CD14-positive monocyte (primary cell): ENCODE results near the gene ZNF622. TPM values are rescaled to one million over a fixed set of nuclear protein-coding genes. Genes with fewer than 3 reads are reported as not detected.
A peak's percentile ranks its signal among the peaks of the same experiment; 100 is the strongest.
"Not testable (repeated sequence)": the region's sequence is repeated elsewhere in the genome, so short reads cannot be mapped to it uniquely, and the experiment has no call there.

Experiments used
- DNase-seq, 3 donors: peaks; one replicate each; pipeline ENCODE4 v3.0.0-alpha.2; 2011 to 2022
- H2AFZ ChIP-seq: 2 replicates; pipeline ENCODE4 v1.6.0; 2012; ENCODE audit warnings: mild to moderate bottlenecking, low read depth, low read length, inconsistent platforms; ENCODE audit not compliant: insufficient read depth, poor library complexity, severe bottlenecking
- H3K27ac ChIP-seq, 2 donors: 1 replicate in 1 of 2; 2 replicates in 1 of 2; pipeline ENCODE4 v1.5.1; 2012 to 2013; ENCODE audit warnings: low read length in 2 of 2, control low read depth in 1 of 2, inconsistent platforms in 1 of 2, low read depth in 1 of 2, mild to moderate bottlenecking in 1 of 2
- H3K27me3 ChIP-seq, 2 donors: one replicate each; pipeline versions ENCODE4 v1.6.0 to v1.6.1; 2011 to 2013; ENCODE audit warnings: low read length in 2 of 2; ENCODE audit not compliant: control insufficient read depth in 2 of 2, insufficient read depth in 2 of 2
- H3K36me3 ChIP-seq, 2 donors: replicated peaks in 1 of 2; 1 replicate in 1 of 2; 2 replicates in 1 of 2; pipeline versions ENCODE4 v1.5.1 to v1.6.1; 2012 to 2013; ENCODE audit warnings: low read length in 2 of 2, control low read depth in 1 of 2, inconsistent platforms in 1 of 2, mild to moderate bottlenecking in 1 of 2; ENCODE audit not compliant: insufficient read depth in 2 of 2, control insufficient read depth in 1 of 2
- H3K4me1 ChIP-seq, 2 donors: 1 replicate in 1 of 2; 2 replicates in 1 of 2; pipeline versions ENCODE4 v1.5.1 to v1.6.1; 2012 to 2013; ENCODE audit warnings: low read length in 2 of 2, control low read depth in 1 of 2, inconsistent platforms in 1 of 2, mild to moderate bottlenecking in 1 of 2, moderate library complexity in 1 of 2; ENCODE audit not compliant: insufficient read depth in 2 of 2, control insufficient read depth in 1 of 2
- H3K4me2 ChIP-seq: replicated peaks from 2 replicates; pipeline ENCODE3; 2012; ENCODE audit warnings: low read length, moderate library complexity, mild to moderate bottlenecking; ENCODE audit not compliant: poor library complexity, severe bottlenecking; ENCODE audit errors: extremely low read depth
- H3K4me3 ChIP-seq, 3 experiments: fragments of 200-600 bp in 1 of 3; sonication (generic) in 1 of 3; replicated peaks in 1 of 3; 1 replicate in 2 of 3; 2 replicates in 1 of 3; pipeline ENCODE4 v1.5.1; 2011 to 2013; ENCODE audit warnings: low read length in 3 of 3, mild to moderate bottlenecking in 3 of 3, control low read depth in 2 of 3, low read depth in 2 of 3, inconsistent platforms in 1 of 3, moderate library complexity in 1 of 3
- H3K79me2 ChIP-seq: 2 replicates; pipeline ENCODE4 v1.6.0; 2012; ENCODE audit warnings: mild to moderate bottlenecking, control low read depth, inconsistent platforms, low read length, moderate library complexity; ENCODE audit not compliant: insufficient read depth
- H3K9ac ChIP-seq: 2 replicates; pipeline ENCODE4 v1.6.0; 2017; ENCODE audit warnings: low read length, mild to moderate bottlenecking; ENCODE audit not compliant: insufficient read depth, poor library complexity, severe bottlenecking
- H3K9me3 ChIP-seq, 2 donors: replicated peaks in 1 of 2; 1 replicate in 1 of 2; 2 replicates in 1 of 2; pipeline versions ENCODE4 v1.5.1 to v1.6.1; 2012 to 2013; ENCODE audit warnings: low read length in 2 of 2, control low read depth in 1 of 2; ENCODE audit not compliant: control insufficient read depth in 1 of 2, insufficient read depth in 1 of 2
- H4K20me1 ChIP-seq: 2 replicates; pipeline ENCODE4 v1.6.0; 2012; ENCODE audit warnings: mild to moderate bottlenecking, low read length, control low read depth, moderate library complexity; ENCODE audit not compliant: insufficient read depth
- H3K27ac Mint-ChIP-seq, 7 donors: one replicate each; pipeline ENCODE4 v1.8.0; 2020; ENCODE audit warnings: mild to moderate bottlenecking in 7 of 7, mixed read lengths in 7 of 7, moderate library complexity in 6 of 7, inconsistent platforms in 2 of 7
- H3K27me3 Mint-ChIP-seq, 3 donors: one replicate each; pipeline ENCODE4 v1.8.0; 2021 to 2022; ENCODE audit warnings: low read depth in 3 of 3, mild to moderate bottlenecking in 3 of 3, mixed read lengths in 3 of 3, moderate library complexity in 3 of 3, inconsistent platforms in 1 of 3
- H3K36me3 Mint-ChIP-seq, 2 donors: one replicate each; pipeline ENCODE4 v1.8.0; 2020; ENCODE audit warnings: mixed read lengths in 2 of 2, inconsistent platforms in 1 of 2, mild to moderate bottlenecking in 1 of 2
- H3K4me1 Mint-ChIP-seq: one replicate; pipeline ENCODE4 v1.8.0; 2020; ENCODE audit warnings: mild to moderate bottlenecking, mixed read lengths
- H3K4me3 Mint-ChIP-seq, 2 donors: one replicate each; pipeline ENCODE4 v1.8.0; 2020; ENCODE audit warnings: mild to moderate bottlenecking in 2 of 2, mixed read lengths in 2 of 2, moderate library complexity in 1 of 2
- H3K9me3 Mint-ChIP-seq, 7 donors: one replicate each; pipeline ENCODE4 v1.8.0; 2020 to 2022; ENCODE audit warnings: mixed read lengths in 7 of 7, mild to moderate bottlenecking in 6 of 7, moderate library complexity in 6 of 7, inconsistent platforms in 2 of 7
- WGBS: methylation state at CpG from one replicate; pipeline ENCODE4 v1.1.5; 2013; ENCODE audit warnings: missing lambda C conversion rate; ENCODE audit not compliant: insufficient coverage; 5-methylcytosine and 5-hydroxymethylcytosine counted together
- intact Hi-C, 2 donors: fragments of 100-400 bp; cut with micrococcal nuclease; formaldehyde crosslinking; loops; one replicate each; pipeline versions ENCODE4 v1.15.0 to v1.15.1; 2023
- polyA plus RNA-seq, 3 donors: library from polyadenylated mRNA; depleted of rRNA in 1 of 3; unstranded in 2 of 3; stranded (reverse) in 1 of 3; fragments of 300-500 nt in 2 of 3; fragments of >200 nt in 1 of 3; fragmentation: Illumina TruSeq in 2 of 3; gene quantifications; 1 replicate in 2 of 3; 2 replicates in 1 of 3; pipeline ENCODE4 v1.2.3, GENCODE V29; 2012 to 2021
- TF ChIP-seq, protein P1 (sequence below): fragments of 200-600 bp; IDR thresholded peaks from one replicate; pipeline ENCODE4 v1.8.0; 2022; ENCODE audit warnings: antibody characterized with exemption, mild to moderate bottlenecking

Gene ZNF622
- polyA plus RNA-seq, 3 donors: 6.1 to 30.1 (median 25.8) TPM

DNA sequence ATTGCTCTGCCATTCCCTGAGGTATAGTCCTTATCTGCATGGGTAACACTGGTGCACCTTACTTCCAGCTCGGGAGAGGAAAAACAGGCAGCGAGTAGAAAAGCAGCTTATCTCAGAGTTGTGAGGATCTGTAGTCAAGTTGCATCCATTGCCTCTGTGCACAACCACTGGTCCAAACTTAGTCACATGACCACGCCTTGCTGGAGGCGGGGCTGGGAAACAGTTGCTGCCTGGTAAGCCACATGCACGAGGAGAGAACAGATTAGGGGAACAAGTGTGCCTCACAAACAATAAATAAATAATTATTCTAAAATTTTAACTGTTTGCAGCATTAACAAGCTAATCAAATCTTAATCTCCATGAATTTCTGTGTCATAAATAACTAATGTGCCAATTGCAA, 18.6 kb downstream of the ZNF622 start:
- H3K36me3 Mint-ChIP-seq: peaks cover 55 to 66% of the 10 kb centered on the region in 2 donors
- WGBS: 94% methylated on average over 2 of the region's 5 CpGs

DNA sequence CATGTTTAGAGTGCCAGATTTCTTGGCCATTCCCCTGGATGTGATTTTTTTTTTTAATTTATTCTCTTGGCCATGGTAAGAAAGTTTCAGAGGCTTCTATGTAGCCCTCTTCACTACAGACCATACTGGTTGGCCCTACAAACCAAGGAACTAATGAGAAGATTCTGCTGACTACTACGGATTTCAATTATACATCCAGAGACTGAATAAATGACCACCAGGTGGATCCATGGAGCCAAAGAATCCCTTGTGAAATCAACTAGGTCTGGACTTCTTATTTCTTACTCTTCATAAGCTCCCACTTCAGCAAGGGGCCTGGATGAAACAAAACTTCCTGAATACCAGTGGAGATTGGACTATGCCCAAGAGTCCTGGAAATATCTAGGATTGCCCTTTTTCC, 27.6 kb downstream of the ZNF622 start:
- Histone ChIP-seq H3K4me2 (no peak overlapping the region), H3K27ac (no peak overlapping the region), H3K4me3 (no peak overlapping the region), H3K4me1 (no peaks in the 10 kb centered on the region), H3K27me3 (no peaks in the 10 kb centered on the region), H3K79me2 (no peaks in the 10 kb centered on the region), H3K36me3 (no peaks in the 10 kb centered on the region), H3K9me3 (no peaks in the 10 kb centered on the region), H4K20me1 (no peaks in the 10 kb centered on the region), H2AFZ (no peak overlapping the region), H3K9ac (no peak overlapping the region)
- H3K27me3 Mint-ChIP-seq: peaks cover 3 to 8% (median 7%) of the 10 kb centered on the region in 3 donors
- WGBS: 75% methylated on average over 1 of the region's 1 CpG
- TF ChIP-seq, protein P1, sequence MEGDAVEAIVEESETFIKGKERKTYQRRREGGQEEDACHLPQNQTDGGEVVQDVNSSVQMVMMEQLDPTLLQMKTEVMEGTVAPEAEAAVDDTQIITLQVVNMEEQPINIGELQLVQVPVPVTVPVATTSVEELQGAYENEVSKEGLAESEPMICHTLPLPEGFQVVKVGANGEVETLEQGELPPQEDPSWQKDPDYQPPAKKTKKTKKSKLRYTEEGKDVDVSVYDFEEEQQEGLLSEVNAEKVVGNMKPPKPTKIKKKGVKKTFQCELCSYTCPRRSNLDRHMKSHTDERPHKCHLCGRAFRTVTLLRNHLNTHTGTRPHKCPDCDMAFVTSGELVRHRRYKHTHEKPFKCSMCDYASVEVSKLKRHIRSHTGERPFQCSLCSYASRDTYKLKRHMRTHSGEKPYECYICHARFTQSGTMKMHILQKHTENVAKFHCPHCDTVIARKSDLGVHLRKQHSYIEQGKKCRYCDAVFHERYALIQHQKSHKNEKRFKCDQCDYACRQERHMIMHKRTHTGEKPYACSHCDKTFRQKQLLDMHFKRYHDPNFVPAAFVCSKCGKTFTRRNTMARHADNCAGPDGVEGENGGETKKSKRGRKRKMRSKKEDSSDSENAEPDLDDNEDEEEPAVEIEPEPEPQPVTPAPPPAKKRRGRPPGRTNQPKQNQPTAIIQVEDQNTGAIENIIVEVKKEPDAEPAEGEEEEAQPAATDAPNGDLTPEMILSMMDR: peak; percentile 13
- H3K4me3 Mint-ChIP-seq: no peak overlapping the region
- peaks cover 0 to 3% (median 0%) of the 10 kb centered on the region in 7 donors for H3K9me3 Mint-ChIP-seq
- intact Hi-C loops: no loop called here
- DNase-seq: no peak
- H3K4me1 Mint-ChIP-seq: peaks cover 2% of the 10 kb centered on the region
- H3K36me3 Mint-ChIP-seq: peaks cover 3% of the 10 kb centered on the region in 2 donors
- no peak overlapping the region for H3K27ac Mint-ChIP-seq

More for the DNA sequence above, 18.6 kb downstream of the ZNF622 start:
- Histone ChIP-seq H3K27me3 (no peaks in the 10 kb centered on the region), H4K20me1 (peaks cover 6% of the 10 kb centered on the region), H3K36me3 (peaks cover 52 to 68% of the 10 kb centered on the region in 2 donors), H2AFZ (no peak overlapping the region), H3K4me3 (no peak overlapping the region), H3K4me2 (no peak overlapping the region), H3K79me2 (no peaks in the 10 kb centered on the region), H3K9me3 (no peaks in the 10 kb centered on the region), H3K9ac (no peak overlapping the region), H3K27ac (no peak overlapping the region), H3K4me1 (no peaks in the 10 kb centered on the region)
- no peak overlapping the region for H3K4me3 Mint-ChIP-seq
- H3K9me3 Mint-ChIP-seq: peaks cover 0 to 3% (median 0%) of the 10 kb centered on the region in 7 donors
- H3K27ac Mint-ChIP-seq: no peak overlapping the region
- no peaks in the 10 kb centered on the region for H3K4me1 Mint-ChIP-seq
- no peak for DNase-seq
- TF ChIP-seq, protein P1: no peak
- H3K27me3 Mint-ChIP-seq: peaks cover 0 to 4% (median 0%) of the 10 kb centered on the region in 3 donors
- intact Hi-C loops: no loop called here

DNA sequence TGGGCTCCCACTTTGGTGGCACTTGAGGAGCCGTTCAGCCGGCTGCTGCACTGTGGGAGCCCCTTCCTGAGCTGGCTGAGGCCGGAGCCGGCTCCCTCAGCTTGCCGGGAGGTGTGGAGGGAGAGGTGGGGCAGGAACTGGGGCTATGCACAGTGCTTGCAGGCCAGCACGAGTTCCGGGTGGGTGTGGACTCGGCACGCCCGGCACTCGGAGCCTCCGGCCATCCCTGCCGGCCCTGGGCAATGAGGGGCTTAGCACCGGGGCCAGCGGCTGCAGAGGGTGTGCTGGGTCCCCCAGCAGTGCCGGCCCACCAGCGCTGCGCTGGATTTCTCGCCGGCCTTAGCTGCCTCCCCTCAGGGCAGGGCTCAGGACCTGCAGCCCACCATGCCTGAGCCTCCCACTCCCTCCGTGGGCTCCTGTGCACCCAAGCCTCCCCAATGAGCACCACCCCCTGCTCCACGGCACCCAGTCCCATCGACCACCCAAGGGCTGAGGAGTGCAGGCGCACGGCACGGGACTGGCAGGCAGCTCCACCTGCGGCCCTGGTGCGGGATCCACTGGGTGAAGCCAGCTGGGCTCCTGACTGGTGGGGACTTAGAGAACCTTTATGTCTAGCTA, 29.4 kb downstream of the ZNF622 start:
- WGBS: 96% methylated on average over 22 of the region's 28 CpGs
- H2AFZ ChIP-seq, intact Hi-C loops, H3K9ac ChIP-seq, H3K4me1 Mint-ChIP-seq, H3K4me2 ChIP-seq, H4K20me1 ChIP-seq, H3K36me3 Mint-ChIP-seq, H3K36me3 ChIP-seq, H3K4me1 ChIP-seq, H3K27me3 ChIP-seq, H3K9me3 ChIP-seq, DNase-seq, H3K79me2 ChIP-seq, H3K4me3 Mint-ChIP-seq, H3K27ac ChIP-seq, H3K27ac Mint-ChIP-seq, H3K9me3 Mint-ChIP-seq, H3K4me3 ChIP-seq, H3K27me3 Mint-ChIP-seq: not testable (repeated sequence)
